ENCODE data around the gene GSS.

DNA sequence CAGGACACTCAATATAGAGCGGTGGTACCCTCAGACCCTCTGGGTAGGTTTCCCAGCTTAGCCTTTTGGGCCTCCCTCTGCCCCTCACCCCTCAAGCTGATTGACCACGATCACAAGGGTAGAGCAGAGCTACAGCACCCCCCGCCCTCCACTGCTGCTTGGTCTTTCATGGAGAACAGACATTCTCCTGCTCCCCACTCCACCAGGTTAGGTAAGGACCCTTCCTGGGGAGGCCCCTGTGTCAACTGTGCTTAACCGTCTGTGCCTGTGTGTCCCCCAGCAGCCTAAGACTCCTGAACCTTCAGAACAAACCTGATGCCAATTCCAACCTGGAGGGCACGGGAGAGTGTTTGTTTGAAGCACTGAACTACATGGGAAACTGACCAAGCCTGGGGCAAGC is 11.8 kb upstream of the GSS start:
- TF ChIP-seq POLR2A (IDR thresholded peaks at IDR 0.05; ENCODE audit: low read length) = no peak
- TF ChIP-seq GATA1 (IDR thresholded peaks at IDR 0.05; ENCODE audit: low read depth, low read length) = no peak

All from erythroblast (primary cell).